NT2/D1 (cell line): ENCODE data around the gene PMEL.

ENCODE experiments used
- DNase-seq: peaks from one replicate; pipeline ENCODE4 v3.0.0-alpha.2; 2011; ENCODE audit warnings: low read depth, low spot score
- H3K27me3 ChIP-seq: 2 replicates; pipeline ENCODE4 v1.6.0; 2011; ENCODE audit warnings: mild to moderate bottlenecking; ENCODE audit not compliant: insufficient read length, insufficient read depth
- H3K36me3 ChIP-seq: 2 replicates; pipeline ENCODE4 v1.6.1; 2011; ENCODE audit warnings: mild to moderate bottlenecking, low read length, mixed read lengths; ENCODE audit not compliant: insufficient read depth, insufficient read length
- H3K4me1 ChIP-seq: 2 replicates; pipeline ENCODE4 v1.5.1; 2011; ENCODE audit not compliant: insufficient read depth, insufficient read length
- H3K4me3 ChIP-seq: 2 replicates; pipeline ENCODE4 v1.5.1; 2011; ENCODE audit warnings: low read depth; ENCODE audit not compliant: insufficient read length
- H3K9ac ChIP-seq: 2 replicates; pipeline ENCODE4 v1.6.0; 2011; ENCODE audit warnings: low read depth; ENCODE audit not compliant: insufficient read length
- H3K9me3 ChIP-seq: 2 replicates; pipeline ENCODE4 v1.5.1; 2011; ENCODE audit warnings: mild to moderate bottlenecking, low read length; ENCODE audit not compliant: insufficient read depth
- SUZ12 ChIP-seq: IDR thresholded peaks from 2 replicates; pipeline ENCODE4 v1.6.1; 2011; ENCODE audit not compliant: insufficient read length, insufficient read depth; ENCODE audit errors: extremely low read depth
- YY1 ChIP-seq: IDR thresholded peaks from 2 replicates; pipeline ENCODE4 v1.6.1; 2011; ENCODE audit not compliant: insufficient read length, insufficient read depth
- ZNF274 ChIP-seq: IDR thresholded peaks from 2 replicates; pipeline ENCODE4 v1.6.1; 2011; ENCODE audit warnings: mild to moderate bottlenecking, low read depth, low read length

Gene PMEL

DNA sequence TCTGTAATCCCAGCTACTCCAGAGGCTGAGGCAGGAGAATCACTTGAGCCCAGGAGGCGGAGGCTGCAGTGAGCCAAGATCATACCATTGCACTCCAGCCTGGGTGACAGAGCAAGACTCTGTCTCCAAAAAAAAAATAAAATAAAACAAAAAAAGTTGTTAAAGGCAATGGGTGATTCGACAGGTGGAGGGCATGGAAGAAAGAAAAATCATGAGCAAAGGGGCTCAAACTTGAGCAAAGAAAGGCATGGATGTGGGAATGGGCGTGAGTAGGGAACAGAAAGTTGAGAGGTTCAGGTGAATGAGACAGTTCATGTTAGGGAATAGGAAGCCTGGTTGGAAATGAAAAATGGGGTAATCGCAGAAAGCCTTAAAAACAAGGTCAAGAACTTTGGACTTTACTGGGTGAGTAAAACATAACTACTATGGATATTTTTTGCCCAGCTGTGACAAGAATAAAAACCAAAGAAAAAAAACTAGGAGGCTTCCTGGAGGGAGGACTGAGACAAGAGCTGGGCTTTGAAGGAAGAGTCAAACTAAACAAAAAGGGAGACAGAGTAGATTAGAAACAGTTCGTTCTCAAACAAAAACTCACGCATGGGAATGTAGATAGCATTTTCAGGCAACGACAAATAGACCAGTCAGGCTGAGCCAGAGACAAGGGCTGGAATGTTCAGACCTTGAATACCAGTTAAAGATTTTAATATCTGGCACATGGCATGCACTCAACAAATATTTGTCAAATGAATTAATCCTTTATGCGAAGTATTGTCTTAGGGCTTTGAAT lies 56.9 kb downstream of the PMEL start:
- H3K36me3 ChIP-seq: peaks cover 9% of the 10 kb centered on the region
- H3K9me3 ChIP-seq: no peaks in the 10 kb centered on the region
- H3K4me1 ChIP-seq: no peaks in the 10 kb centered on the region
- no peak overlapping the region for H3K9ac ChIP-seq
- H3K27me3 ChIP-seq: no peaks in the 10 kb centered on the region
- DNase-seq: no peak
- H3K4me3 ChIP-seq: no peak overlapping the region
- TF ChIP-seq YY1 (no peak), SUZ12 (no peak), ZNF274 (no peak)

DNA sequence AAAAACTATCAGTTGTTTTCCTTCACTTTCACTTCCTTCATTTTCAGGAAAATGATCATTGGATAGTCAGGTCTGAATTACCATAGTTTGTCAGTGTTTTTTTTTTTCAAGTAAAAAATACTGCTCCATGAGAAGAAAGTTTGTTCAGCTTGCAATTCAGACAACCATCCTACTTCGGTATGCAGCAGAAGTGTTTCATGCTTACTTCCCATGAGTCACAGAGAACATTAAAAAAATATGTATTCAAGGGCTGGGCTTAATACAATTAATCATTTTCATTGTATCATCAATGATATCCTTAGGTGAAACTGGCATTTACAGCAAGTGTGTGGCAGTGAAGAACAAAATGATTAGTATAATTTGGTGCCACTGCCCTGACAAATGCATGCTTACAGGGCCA lies 59.8 kb downstream of the PMEL start:
- H3K36me3 ChIP-seq: peaks cover 25% of the 10 kb centered on the region
- H3K4me3 ChIP-seq: no peak overlapping the region
- H3K9ac ChIP-seq: no peak overlapping the region
- no peak for DNase-seq
- no peaks in the 10 kb centered on the region for H3K9me3 ChIP-seq
- no peak for TF ChIP-seq SUZ12
- no peak for TF ChIP-seq YY1
- no peak for TF ChIP-seq ZNF274
- H3K27me3 ChIP-seq: no peaks in the 10 kb centered on the region
- no peaks in the 10 kb centered on the region for H3K4me1 ChIP-seq
